ENCODE results near the gene NUP42. TPM values are rescaled to one million over a fixed set of nuclear protein-coding genes. Genes with fewer than 3 reads are reported as not detected.

The NUP42 gene
- total and polyA plus RNA-seq, 9 of the 15 experiments (the other 6 are each of a cell fraction or from before 2014, with no cell fraction given): 41.8 to 86.4 (median 71.2) TPM

GRCh38 chr7:23196306-23196705, 14.5 kb downstream of the NUP42 start (continued):
- TF ChIP-seq, protein P1, sequence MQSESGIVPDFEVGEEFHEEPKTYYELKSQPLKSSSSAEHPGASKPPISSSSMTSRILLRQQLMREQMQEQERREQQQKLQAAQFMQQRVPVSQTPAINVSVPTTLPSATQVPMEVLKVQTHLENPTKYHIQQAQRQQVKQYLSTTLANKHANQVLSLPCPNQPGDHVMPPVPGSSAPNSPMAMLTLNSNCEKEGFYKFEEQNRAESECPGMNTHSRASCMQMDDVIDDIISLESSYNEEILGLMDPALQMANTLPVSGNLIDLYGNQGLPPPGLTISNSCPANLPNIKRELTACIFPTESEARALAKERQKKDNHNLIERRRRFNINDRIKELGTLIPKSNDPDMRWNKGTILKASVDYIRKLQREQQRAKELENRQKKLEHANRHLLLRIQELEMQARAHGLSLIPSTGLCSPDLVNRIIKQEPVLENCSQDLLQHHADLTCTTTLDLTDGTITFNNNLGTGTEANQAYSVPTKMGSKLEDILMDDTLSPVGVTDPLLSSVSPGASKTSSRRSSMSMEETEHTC (IDR thresholded peaks at IDR 0.05): no peak
- TF ChIP-seq ZKSCAN3 (CRISPR knock-in tag; IDR thresholded peaks at IDR 0.05) (no peak), PHF8 (IDR thresholded peaks at IDR 0.05; ENCODE audit: borderline replicate concordance, low read length) (no peak), SNRNP70 (optimal IDR thresholded peaks at IDR 0.05; ENCODE audit: low read depth, low read length) (no peak), ZNF407 (IDR thresholded peaks at IDR 0.05; ENCODE audit: low read depth) (no peak), MAFK (IDR thresholded peaks at IDR 0.05; ENCODE audit: low read length) (0 out of 2 replicates have a peak, but pooled peaks have one; percentile 20), MEF2A (IDR thresholded peaks at IDR 0.05; ENCODE audit: control insufficient read depth, low read depth, low read length) (no peak)
- TF ChIP-seq, protein P2, sequence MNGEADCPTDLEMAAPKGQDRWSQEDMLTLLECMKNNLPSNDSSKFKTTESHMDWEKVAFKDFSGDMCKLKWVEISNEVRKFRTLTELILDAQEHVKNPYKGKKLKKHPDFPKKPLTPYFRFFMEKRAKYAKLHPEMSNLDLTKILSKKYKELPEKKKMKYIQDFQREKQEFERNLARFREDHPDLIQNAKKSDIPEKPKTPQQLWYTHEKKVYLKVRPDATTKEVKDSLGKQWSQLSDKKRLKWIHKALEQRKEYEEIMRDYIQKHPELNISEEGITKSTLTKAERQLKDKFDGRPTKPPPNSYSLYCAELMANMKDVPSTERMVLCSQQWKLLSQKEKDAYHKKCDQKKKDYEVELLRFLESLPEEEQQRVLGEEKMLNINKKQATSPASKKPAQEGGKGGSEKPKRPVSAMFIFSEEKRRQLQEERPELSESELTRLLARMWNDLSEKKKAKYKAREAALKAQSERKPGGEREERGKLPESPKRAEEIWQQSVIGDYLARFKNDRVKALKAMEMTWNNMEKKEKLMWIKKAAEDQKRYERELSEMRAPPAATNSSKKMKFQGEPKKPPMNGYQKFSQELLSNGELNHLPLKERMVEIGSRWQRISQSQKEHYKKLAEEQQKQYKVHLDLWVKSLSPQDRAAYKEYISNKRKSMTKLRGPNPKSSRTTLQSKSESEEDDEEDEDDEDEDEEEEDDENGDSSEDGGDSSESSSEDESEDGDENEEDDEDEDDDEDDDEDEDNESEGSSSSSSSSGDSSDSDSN (IDR thresholded peaks at IDR 0.05; ENCODE audit: borderline replicate concordance in 1 of 2, low read depth in 2 of 2, low read length in 2 of 2): no peak
- TF ChIP-seq, protein P3, sequence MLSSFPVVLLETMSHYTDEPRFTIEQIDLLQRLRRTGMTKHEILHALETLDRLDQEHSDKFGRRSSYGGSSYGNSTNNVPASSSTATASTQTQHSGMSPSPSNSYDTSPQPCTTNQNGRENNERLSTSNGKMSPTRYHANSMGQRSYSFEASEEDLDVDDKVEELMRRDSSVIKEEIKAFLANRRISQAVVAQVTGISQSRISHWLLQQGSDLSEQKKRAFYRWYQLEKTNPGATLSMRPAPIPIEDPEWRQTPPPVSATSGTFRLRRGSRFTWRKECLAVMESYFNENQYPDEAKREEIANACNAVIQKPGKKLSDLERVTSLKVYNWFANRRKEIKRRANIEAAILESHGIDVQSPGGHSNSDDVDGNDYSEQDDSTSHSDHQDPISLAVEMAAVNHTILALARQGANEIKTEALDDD (IDR thresholded peaks at IDR 0.05): peak; percentile 60; the same call in 1 of the 2 replicates
